Left lung (tissue), 14 donors: ENCODE data around the gene SRPRB. TPM values are rescaled to one million over a fixed set of nuclear protein-coding genes. Genes with fewer than 3 reads are reported as not detected.

ENCODE experiments used
- ATAC-seq: fragments of 200-7000 bp; cut with Tn5 transposase; one replicate; pipeline ENCODE4 v1.9.1; 2020; ENCODE audit warnings: moderate library complexity
- DNase-seq, 4 donors: peaks; one replicate each; pipeline ENCODE4 v3.0.0-alpha.2; 2013 to 2020
- H3K27ac ChIP-seq, 2 donors: fragments of 200-600 bp; sonication (generic) in 1 of 2; one replicate each; pipeline versions ENCODE4 v1.5.0 to v1.8.0; 2020 to 2021
- H3K27me3 ChIP-seq, 2 donors: fragments of 200-600 bp; sonication (generic) in 1 of 2; one replicate each; pipeline versions ENCODE4 v1.5.0 to v1.8.0; 2020 to 2021
- H3K36me3 ChIP-seq, 2 donors: fragments of 200-600 bp; sonication (generic) in 1 of 2; one replicate each; pipeline versions ENCODE4 v1.5.0 to v1.8.0; 2020 to 2021
- H3K4me1 ChIP-seq, 2 donors: fragments of 200-600 bp; one replicate each; pipeline ENCODE4 v1.8.0; 2021
- H3K4me3 ChIP-seq, 2 donors: fragments of 200-600 bp; sonication (generic) in 1 of 2; one replicate each; pipeline versions ENCODE4 v1.5.0 to v1.8.0; 2020 to 2021; ENCODE audit warnings: mild to moderate bottlenecking in 1 of 2
- H3K9me3 ChIP-seq, 2 donors: fragments of 200-600 bp; sonication (generic) in 1 of 2; one replicate each; pipeline versions ENCODE4 v1.5.0 to v1.8.0; 2020 to 2021
- CTCF ChIP-seq, 2 donors: fragments of 200-600 bp; sonication (generic) in 1 of 2; IDR thresholded peaks; one replicate each; pipeline versions ENCODE4 v1.5.0 to v1.8.0; 2021; ENCODE audit warnings: antibody characterized with exemption in 2 of 2
- intact Hi-C, 2 donors: fragments of 100-400 bp; cut with DNase I; formaldehyde crosslinking; loops; one replicate each; pipeline versions ENCODE4 v1.11.2 to v1.14.2; 2022
- long read RNA-seq, 12 donors: library from polyadenylated mRNA in 2 of 12; unstranded in 2 of 12; transcript quantifications; one replicate each; pipeline ENCODE4 v2.0.0 and lab custom pipeline, GENCODE V29; 2019 to 2026
- polyA plus RNA-seq, 6 donors: library from polyadenylated mRNA; unstranded; fragments of 120-200 nt; gene quantifications; one replicate each; pipeline ENCODE4 v1.2.1, GENCODE V29; 2013; ENCODE audit not compliant: insufficient read length in 6 of 6
- total RNA-seq, 2 donors: library from RNA; stranded (reverse); fragmentation: NEBNext Ultra II Directional; extraction: Animal tissue kit (Norgen Biotek cat#: 25700); gene quantifications; one replicate each; pipeline ENCODE4 v1.2.1, GENCODE V29; 2021
- donor health status: DM: no; HTN: yes; CAD: no.
- donor health status: DM: no; HTN: no; CAD: no.

SRPRB gene, protein sequence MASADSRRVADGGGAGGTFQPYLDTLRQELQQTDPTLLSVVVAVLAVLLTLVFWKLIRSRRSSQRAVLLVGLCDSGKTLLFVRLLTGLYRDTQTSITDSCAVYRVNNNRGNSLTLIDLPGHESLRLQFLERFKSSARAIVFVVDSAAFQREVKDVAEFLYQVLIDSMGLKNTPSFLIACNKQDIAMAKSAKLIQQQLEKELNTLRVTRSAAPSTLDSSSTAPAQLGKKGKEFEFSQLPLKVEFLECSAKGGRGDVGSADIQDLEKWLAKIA
- total RNA-seq (100 to 1,000 TPM in 1 of 2 donors, 10 to 100 TPM in 1; 68.7 to 117 TPM), polyA plus RNA-seq (10 to 100 TPM; 36.2 to 46.0 (median 40.1) TPM)
- long read RNA-seq, donor 1, partial matches to known transcripts: 18 of 18 reads
- long read RNA-seq, donor 1, other reads (novel, unspliced or antisense): 0 of 18 reads
- long read RNA-seq, donor 2, partial matches to known transcripts: 14 of 14 reads
- long read RNA-seq, donor 2, other reads (novel, unspliced or antisense): 0 of 14 reads
- long read RNA-seq, donor 3, partial matches to known transcripts: 16 of 16 reads
- long read RNA-seq, donor 3, other reads (novel, unspliced or antisense): 0 of 16 reads
- long read RNA-seq, donor 4, partial matches to known transcripts: 45 of 50 reads
- long read RNA-seq, donor 4, other reads (novel, unspliced or antisense): 5 of 50 reads
- long read RNA-seq, donor 5, partial matches to known transcripts: 15 of 16 reads
- long read RNA-seq, donor 5, other reads (novel, unspliced or antisense): 0 of 16 reads
- long read RNA-seq, donor 6, partial matches to known transcripts: 18 of 18 reads
- long read RNA-seq, donor 6, other reads (novel, unspliced or antisense): 0 of 18 reads
- long read RNA-seq, donor 7, partial matches to known transcripts: 9 of 9 reads
- long read RNA-seq, donor 7, other reads (novel, unspliced or antisense): 0 of 9 reads
- long read RNA-seq, donor 8, partial matches to known transcripts: 18 of 18 reads
- long read RNA-seq, donor 8, other reads (novel, unspliced or antisense): 0 of 18 reads
- long read RNA-seq, donor 9: 0 reads
- long read RNA-seq, donor 10, partial matches to known transcripts: 91 of 92 reads
- long read RNA-seq, donor 10, other reads (novel, unspliced or antisense): 1 of 92 reads
- long read RNA-seq, donor 11, partial matches to known transcripts: 112 of 162 reads
- long read RNA-seq, donor 11, other reads (novel, unspliced or antisense): 47 of 162 reads
- long read RNA-seq, donor 12, partial matches to known transcripts: 32 of 33 reads
- long read RNA-seq, donor 12, other reads (novel, unspliced or antisense): 0 of 33 reads

DNA sequence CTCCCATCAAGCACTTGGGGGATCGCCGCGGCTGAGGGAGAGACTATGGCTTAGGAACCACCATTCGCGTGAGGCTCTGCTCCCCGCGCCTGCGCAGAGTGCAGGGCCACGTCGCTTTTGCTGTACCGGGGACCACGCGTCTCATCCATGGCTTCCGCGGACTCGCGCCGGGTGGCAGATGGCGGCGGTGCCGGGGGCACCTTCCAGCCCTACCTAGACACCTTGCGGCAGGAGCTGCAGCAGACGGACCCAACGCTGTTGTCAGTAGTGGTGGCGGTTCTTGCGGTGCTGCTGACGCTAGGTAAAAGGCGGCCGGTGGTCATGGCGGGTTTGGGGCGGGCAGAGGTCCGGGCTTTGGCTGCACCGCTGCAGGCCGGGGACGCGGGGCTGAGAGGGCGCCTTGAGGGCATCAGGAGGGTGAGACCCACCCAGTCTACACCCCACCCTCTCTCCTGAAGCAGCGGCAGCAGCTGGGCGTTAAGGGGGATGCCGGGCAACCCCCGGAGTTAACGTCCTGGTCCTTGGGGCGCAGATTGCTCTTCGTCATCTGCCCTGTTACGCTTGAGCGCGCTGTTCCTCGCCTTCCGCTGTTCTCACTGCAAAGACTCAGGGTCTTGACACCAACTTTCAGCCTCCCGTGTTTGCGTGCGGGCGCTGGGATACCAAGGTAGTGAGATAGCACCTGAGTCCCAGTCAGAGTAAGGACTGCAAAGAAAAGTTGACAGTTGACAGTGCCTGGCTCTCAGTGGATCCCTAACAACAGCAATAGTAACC, at the start of gene SRPRB:
SRPRB (plus strand) TSS at position 114 of the 774 bp plus-strand sequence; CDS start at position 148, 34 bp downstream.
- DNase-seq (peak; percentile 89 to 97 (median 96)), ATAC-seq (peak; percentile 100)
- Histone ChIP-seq H3K27ac (peak within 1 kb of the TSS; percentile 60 to 78), H3K4me1 (peaks cover 0 to 20% of the 10 kb centered on the region in 2 donors), H3K4me3 (peak within 1 kb of the TSS; percentile 88 to 92), H3K27me3 (no peaks in the 10 kb centered on the region), H3K9me3 (no peaks in the 10 kb centered on the region), H3K36me3 (peaks cover 0 to 24% of the 10 kb centered on the region in 2 donors)
- intact Hi-C loops: no loop called here
- TF ChIP-seq CTCF (IDR thresholded peaks at IDR 0.05): no peak

GRCh38 chr3:133756716-133757694, 48.6 kb upstream of the SRPRB start:
- H3K36me3 ChIP-seq: no peaks in the 10 kb centered on the region
- H3K4me3 ChIP-seq: no peak overlapping the region
- intact Hi-C loops: no loop called here
- ATAC-seq: no peak
- no peak for TF ChIP-seq CTCF (IDR thresholded peaks at IDR 0.05)
- no peaks in the 10 kb centered on the region for H3K27me3 ChIP-seq
- no peak for DNase-seq
- no peak overlapping the region for H3K27ac ChIP-seq
- H3K9me3 ChIP-seq: no peaks in the 10 kb centered on the region
- H3K4me1 ChIP-seq: no peaks in the 10 kb centered on the region

- intact Hi-C loops: no loop called here
- no peak overlapping the region for H3K27ac ChIP-seq
- ATAC-seq: no peak
Observed at GRCh38 chr3:133757701-133758567, 47.7 kb upstream of the SRPRB start.

More at GRCh38 chr3:133757701-133758567, 47.7 kb upstream of the SRPRB start:
- DNase-seq: no peak
- no peak for TF ChIP-seq CTCF (IDR thresholded peaks at IDR 0.05)
- Histone ChIP-seq H3K27me3 (no peaks in the 10 kb centered on the region), H3K4me1 (no peaks in the 10 kb centered on the region), H3K36me3 (no peaks in the 10 kb centered on the region), H3K4me3 (no peak overlapping the region), H3K9me3 (no peaks in the 10 kb centered on the region)
